GM19351 (cell line): ENCODE measurements around the gene MOGAT3.
A peak's percentile ranks its signal among the peaks of the same experiment; 100 is the strongest.

Source experiments
- ATAC-seq: cut with Tn5 transposase; IDR thresholded peaks from one replicate; pipeline ENCODE4 v1.9.1; 2021; ENCODE audit warnings: mild to moderate bottlenecking, moderate library complexity; ENCODE audit not compliant: unreplicated experiment

MOGAT3 gene

DNA sequence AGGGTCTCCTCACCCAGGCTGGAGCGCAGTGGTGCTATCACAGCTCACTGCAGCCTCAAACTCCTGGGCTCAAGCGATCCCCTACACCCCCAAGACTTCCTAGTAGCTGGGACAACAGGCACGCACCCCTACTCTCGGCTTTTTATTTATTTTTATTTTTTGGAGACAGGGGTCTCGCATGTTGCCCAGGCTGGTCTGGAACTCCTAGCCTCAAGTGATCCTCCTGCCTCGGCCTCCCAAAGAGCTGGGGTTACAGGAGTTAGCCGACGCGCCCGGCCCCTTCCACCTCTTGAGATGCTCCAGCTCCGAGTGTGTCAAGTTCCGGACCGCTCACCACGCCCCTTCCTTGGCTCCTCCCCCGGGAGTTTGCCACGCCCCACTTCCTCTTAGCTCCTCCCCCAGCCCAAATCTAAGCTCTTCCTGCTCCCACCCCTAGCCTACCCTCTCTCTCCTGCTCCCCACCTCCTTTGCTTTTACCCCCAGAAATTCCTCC, 27.0 kb downstream of the MOGAT3 start:
- ATAC-seq, result peak; percentile 56

DNA sequence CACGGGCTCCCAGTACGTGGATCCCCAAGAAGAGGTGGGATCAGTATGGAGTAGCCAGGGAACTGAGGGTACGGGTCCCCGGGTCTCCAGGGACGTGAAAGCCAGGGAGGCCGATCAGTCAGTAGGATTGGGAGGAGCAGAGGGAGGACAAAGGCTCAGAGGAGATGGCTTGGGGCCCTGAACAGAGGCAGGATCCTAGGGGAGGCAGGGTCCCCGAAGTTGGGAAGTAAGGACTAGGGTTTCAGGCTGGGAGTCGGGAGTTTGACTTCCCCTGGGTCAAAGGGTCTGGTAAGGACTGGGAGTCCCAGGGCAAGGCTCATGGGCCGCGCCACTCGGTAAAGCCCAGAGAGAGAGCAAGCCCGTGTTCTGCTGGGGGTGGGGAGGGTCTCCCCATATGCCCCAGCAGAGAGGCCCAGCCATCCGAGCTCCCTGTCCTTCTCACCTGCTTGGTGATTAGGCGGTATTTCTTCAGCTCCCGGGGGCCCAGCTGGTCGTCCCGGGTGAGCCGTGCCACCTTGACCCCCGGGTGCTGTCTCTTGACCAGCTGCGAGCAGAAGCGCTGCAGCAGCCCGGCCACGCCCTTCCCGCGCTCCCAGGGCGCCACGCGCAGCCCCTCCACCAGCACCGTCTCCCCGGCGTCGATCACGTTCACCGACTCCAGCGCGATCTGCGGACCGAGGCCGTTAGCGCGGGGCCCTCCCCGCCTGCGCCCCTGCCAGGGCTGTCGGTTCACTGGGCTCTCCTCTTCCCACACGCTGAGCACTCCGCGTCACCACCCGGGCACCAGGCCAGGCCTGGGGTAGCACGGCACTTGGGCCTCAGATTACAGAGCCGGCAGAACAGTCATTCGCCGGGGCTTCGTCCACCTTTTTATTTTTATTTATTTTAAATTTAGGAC, 27.7 kb downstream of the MOGAT3 start:
- no peak for ATAC-seq

- no peak for ATAC-seq
These were observed 28.6 kb downstream of the MOGAT3 start for GRCh38 chr7:101172005-101172853.

GRCh38 chr7:101171442-101171837, 29.4 kb downstream of the MOGAT3 start:
- ATAC-seq, result no peak

DNA sequence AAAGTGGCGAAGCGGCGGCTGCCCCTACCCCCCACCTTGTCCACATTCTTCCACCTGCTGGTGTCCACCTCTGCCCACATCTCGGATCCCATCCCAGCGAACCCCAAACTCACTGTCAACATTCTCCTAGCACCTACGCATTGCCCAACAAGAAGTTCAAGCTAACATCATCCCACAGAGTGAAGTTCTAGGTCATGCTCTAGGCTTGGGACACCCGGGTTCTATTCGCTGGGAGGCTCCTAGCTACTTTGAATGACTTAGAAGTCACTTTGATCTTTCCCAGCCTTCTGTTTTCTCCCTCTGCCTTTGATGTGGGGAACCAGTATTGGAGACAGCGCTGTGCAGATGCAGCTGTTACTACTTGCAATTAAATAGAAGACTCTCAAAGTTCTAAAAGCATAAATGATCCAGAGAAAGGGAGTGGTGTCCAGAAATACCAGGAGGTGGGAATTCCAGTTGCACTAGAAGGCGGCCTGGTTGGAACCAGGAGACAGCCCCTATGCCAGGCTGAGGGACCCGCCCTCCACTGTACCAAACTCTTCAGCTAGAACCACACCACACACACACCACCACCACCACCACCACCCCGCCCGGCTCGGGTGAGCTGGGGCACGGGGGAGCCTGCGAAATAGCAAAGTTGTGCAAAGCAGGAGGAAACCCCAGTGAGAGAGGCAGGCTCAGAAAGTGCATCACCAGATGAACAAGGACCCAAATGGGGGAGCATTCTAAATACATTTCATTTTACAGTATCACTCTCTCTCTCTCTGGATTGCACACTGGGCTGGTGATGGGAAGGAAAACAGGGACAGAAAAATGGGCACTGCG, 30.0 kb downstream of the MOGAT3 start:
- ATAC-seq, result no peak

DNA sequence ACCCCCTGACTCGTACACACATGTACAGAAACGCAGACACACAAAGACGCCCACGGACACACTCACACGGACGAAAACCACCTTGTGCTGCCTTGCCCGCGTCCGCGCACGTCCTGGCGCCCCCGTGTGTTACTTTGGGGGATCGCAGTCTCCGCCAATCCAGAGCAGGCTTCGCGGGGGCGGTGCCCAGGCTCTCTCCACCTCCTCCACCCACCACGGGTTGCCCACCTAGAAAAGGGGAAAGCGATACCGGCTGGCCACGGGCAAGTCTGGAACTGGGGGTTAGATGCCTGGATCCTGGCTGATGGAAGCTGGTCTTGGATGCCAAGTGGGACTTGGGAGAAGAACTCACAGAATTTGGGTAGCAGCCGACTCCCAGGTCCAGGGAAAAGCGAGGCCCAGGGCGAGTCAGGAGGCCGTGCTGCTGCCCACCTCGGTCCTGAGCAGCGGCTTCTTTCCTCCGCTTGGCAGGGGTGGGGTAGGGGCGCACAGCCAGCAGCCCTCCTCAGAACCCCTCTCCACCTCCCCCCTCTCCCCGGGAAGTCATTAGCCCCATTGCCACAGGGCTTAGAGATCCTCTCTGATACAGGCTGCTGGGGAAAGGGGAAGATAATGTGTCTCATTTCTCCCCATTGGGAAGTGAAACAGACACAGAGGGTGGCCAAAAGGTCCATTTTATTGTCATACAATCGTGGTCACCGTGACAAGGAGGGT, 30.8 kb downstream of the MOGAT3 start:
- ATAC-seq, result no peak

- ATAC-seq, result no peak
These were observed 31.6 kb downstream of the MOGAT3 start for GRCh38 chr7:101169110-101169837.

GRCh38 chr7:101168412-101169049, 32.3 kb downstream of the MOGAT3 start:
- no peak for ATAC-seq

DNA sequence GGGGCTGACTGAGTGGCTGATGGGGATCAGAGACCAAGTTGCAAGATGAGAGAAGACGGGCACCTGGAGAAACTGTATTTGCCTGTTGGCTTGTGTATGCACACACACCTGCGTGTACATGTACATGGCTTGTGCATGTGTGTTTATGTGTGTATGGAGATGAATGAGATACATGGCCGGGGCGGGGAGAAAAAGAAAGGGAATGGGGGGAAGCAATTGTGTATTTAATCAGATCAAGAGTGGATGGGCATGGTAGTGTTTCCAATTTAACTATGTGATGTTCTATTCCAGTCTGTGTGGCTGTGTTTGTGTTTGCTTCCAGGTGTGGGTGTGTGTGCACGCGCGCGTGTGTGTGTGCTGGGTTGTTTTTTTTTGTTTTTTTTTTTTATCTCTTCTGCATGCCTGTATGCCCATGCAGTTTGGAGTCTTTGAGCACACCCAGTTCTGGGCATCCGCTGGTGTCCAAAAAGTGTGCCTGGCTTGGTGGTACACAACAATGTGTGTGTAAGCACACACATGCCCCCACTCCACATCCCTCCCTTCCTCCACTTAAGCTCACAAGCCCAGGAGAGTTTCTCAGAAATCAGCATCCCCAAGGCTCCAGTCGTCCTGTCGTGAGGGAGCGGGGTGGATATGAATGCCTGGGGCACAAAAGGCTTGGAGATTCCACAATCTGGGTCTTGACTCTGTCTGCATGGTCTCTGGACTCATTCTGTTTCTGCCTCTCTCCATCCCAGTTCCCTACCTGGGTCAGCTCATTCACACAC, 33.0 kb downstream of the MOGAT3 start:
- no peak for ATAC-seq

GRCh38 chr7:101166909-101167644, 33.8 kb downstream of the MOGAT3 start:
- no peak for ATAC-seq

GRCh38 chr7:101166648-101166908, 34.3 kb downstream of the MOGAT3 start:
- no peak for ATAC-seq

DNA sequence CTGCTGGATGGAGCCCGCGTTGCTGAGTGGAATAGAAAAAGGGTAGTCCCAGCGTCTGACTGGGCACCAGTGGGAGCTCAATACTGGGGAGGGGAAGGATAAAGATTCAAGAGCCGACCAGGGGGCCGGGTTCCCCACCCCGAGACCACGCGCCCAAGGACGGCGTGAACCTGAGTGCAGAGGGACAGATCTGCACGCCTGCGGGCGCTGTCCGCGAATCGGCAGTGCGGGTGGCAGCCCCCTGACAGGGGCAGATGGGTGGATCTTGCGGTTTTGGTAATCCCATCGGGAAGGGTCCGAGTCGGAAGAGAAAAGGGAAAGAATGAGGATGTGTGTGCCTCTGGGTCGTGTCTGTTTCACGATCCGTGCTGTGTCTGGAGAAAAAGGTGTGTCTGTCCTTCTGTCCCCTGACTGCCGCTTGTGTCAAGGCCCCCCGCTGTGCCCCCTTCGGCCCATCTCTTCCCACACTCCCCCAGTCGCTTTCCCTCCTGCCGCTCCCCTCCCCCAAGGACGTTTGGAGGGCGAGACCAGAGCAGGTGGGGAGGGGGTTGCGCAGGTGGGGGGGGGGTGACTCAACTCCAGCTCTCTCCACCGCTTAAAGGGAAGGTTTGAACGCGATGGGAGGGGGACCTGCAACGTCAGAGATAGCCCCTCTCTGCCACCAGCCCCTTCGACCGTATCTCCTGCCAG, 34.7 kb downstream of the MOGAT3 start:
- no peak for ATAC-seq

DNA sequence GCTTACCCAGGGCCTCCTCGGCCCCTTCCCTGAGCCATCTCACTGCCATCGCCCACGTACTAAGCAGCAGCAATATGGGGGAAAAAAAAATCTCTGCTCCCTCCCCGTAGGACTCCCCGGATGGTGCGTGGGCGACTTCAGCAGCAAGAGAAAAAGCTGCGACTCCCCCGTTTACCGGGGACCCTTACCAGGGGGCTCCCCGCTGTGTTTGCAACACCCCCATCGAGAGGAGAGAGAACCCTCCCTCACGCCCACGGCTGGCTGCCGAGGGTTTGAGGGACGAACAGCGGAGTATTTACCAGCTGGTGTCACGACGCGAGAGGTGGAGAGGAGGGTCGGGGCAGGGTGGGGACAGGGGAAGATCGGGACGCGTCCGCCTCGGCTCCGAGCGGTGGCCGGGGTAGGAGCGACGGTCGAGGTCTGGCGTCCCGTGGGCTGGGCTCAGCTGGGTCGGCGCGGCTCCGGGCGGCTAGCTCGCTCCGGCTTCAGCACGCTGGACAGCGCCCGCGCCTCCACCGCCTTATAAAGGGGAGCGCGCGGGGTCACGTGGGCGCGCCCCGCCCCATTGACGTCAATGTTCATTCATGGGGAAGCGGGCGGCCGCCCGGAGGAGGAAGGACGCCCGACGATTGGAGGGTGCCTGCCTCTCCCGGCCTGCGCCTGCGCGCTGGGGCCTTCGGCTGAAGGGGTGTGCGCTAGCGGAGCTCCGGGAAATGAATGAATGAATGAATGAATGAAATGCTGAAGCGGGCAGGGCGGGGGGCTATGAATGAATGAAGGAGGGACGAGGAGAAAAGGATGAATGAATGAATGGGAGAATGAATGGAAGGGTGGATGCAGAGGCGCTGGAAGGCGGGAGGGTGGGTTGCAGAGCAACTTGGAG, 35.5 kb downstream of the MOGAT3 start, which contains the start of gene VGF:
TSS of gene VGF (minus strand) at position 495 of the 883 bp plus-strand sequence. CDS start 726 bp downstream, outside the sequence.
- peak; percentile 67 for ATAC-seq

GRCh38 chr7:101164071-101164840, 36.6 kb downstream of the MOGAT3 start:
- ATAC-seq, result no peak

- no peak for ATAC-seq
These were observed 37.4 kb downstream of the MOGAT3 start for GRCh38 chr7:101163279-101164070.
